HCT116 (cell line): ENCODE measurements around the gene ULBP1. TPM values are rescaled to one million over a fixed set of nuclear protein-coding genes. Genes with fewer than 3 reads are reported as not detected.
"Not testable (repeated sequence)": the region's sequence is repeated elsewhere in the genome, so short reads cannot be mapped to it uniquely, and the experiment has no call there.

ENCODE experiments used
- ATAC-seq: fragments of 200-7000 bp; cut with Tn5 transposase; 2 replicates; pipeline ENCODE4 v1.9.1; 2020; ENCODE audit warnings: mild to moderate bottlenecking, moderate library complexity
- BruUV-seq: library from RNA; stranded (reverse); fragments of 400-500 nt; replicated peaks from 2 replicates; lab custom pipeline; 2021; lab: Mats Ljungman, UMichigan
- CTCF ChIA-PET: fragments of 300-600 bp; sonication (Branson Sonifier 250); formaldehyde crosslinking; loops from one replicate; lab custom pipeline; 2021; ENCODE audit warnings: antibody characterized with exemption; lab: Charles Lee
- POLR2A ChIA-PET: fragments of 300-600, 350-600 bp; sonication (Branson Sonifier 250); formaldehyde crosslinking; loops from one replicate; lab custom pipeline; 2021; ENCODE audit warnings: antibody characterized with exemption; lab: Charles Lee
- RAD21 ChIA-PET, 2 experiments: fragments of 300-600 bp; sonication (Branson Sonifier 250); formaldehyde crosslinking; loops; one replicate each; lab custom pipeline; 2023; ENCODE audit warnings: low total read pairs in 2 of 2; ENCODE audit not compliant: uncharacterized antibody in 2 of 2, unreplicated experiment in 2 of 2, low non-redundant PET in 1 of 2; lab: Charles Lee
- DNase-seq: peaks from one replicate; pipeline ENCODE4 v3.0.0-alpha.2; 2010; ENCODE audit warnings: low read depth, low spot score
- H2AFZ ChIP-seq: fragments of 200-600 bp; shearing (Covaris generic), sonication (generic); 2 replicates; pipeline ENCODE4 v1.6.1; 2017; ENCODE audit warnings: low read depth, mixed run types, mixed read lengths, antibody characterized with exemption, low read length; ENCODE audit not compliant: poor library complexity, severe bottlenecking
- H3K27ac ChIP-seq: 2 replicates; pipeline ENCODE4 v1.5.1; 2012; ENCODE audit warnings: low read depth, low read length
- H3K27me3 ChIP-seq: fragments of 200-600 bp; sonication (generic); 2 replicates; pipeline ENCODE4 v1.6.1; 2016; ENCODE audit warnings: mixed run types, low read length, mixed read lengths; ENCODE audit not compliant: insufficient read depth
- H3K36me3 ChIP-seq, 2 experiments: fragments of 200-500 bp in 1 of 2; fragments of 200-600 bp in 1 of 2; sonication (Bioruptor generic) in 1 of 2; sonication (generic) in 1 of 2; 2 replicates each; pipeline versions ENCODE4 v1.5.1 to v1.6.1; 2014 to 2016; ENCODE audit warnings: low read length in 2 of 2, inconsistent platforms in 1 of 2, mixed read lengths in 1 of 2, mixed run types in 1 of 2; ENCODE audit not compliant: insufficient read depth in 2 of 2, control insufficient read depth in 1 of 2
- H3K4me1 ChIP-seq, 2 experiments: fragments of 200-600 bp in 1 of 2; sonication (generic) in 1 of 2; 2 replicates each; pipeline versions ENCODE4 v1.5.1 to v1.6.1; 2012 to 2017; ENCODE audit warnings: low read length in 2 of 2, inconsistent platforms in 1 of 2, mild to moderate bottlenecking in 1 of 2, mixed read lengths in 1 of 2, mixed run types in 1 of 2, moderate library complexity in 1 of 2; ENCODE audit not compliant: insufficient read depth in 2 of 2, control insufficient read depth in 1 of 2
- H3K4me2 ChIP-seq: fragments of 200-600 bp; sonication (generic); 2 replicates; pipeline ENCODE4 v1.6.1; 2017; ENCODE audit warnings: mixed run types, low read length, mixed read lengths
- H3K4me3 ChIP-seq, 2 experiments: fragments of 200-600 bp in 1 of 2; sonication (generic) in 1 of 2; replicated peaks in 1 of 2; 2 replicates each; pipeline ENCODE4 v1.5.1; 2011 to 2016; ENCODE audit warnings: low read length in 2 of 2, control low read depth in 1 of 2, low read depth in 1 of 2, mild to moderate bottlenecking in 1 of 2, mixed read lengths in 1 of 2, mixed run types in 1 of 2
- H3K79me2 ChIP-seq: fragments of 200-600 bp; sonication (generic); 2 replicates; pipeline ENCODE4 v1.6.1; 2017; ENCODE audit warnings: mild to moderate bottlenecking, mixed run types, low read length, moderate library complexity, mixed read lengths; ENCODE audit not compliant: insufficient read depth
- H3K9ac ChIP-seq: fragments of 200-600 bp; sonication (generic); 2 replicates; pipeline ENCODE4 v1.6.1; 2016; ENCODE audit warnings: low read length, mixed read lengths
- H3K9me2 ChIP-seq: fragments of 200-600 bp; sonication (generic), shearing (Covaris generic); 2 replicates; pipeline ENCODE4 v1.6.1; 2017; ENCODE audit warnings: mixed run types, mild to moderate bottlenecking, moderate library complexity; ENCODE audit not compliant: insufficient read depth
- H3K9me3 ChIP-seq, 2 experiments: fragments of 200-500 bp in 1 of 2; fragments of 200-600 bp in 1 of 2; sonication (Bioruptor generic) in 1 of 2; sonication (generic) in 1 of 2; 2 replicates each; pipeline ENCODE4 v1.6.1; 2014 to 2017; ENCODE audit warnings: low read length in 2 of 2, mixed read lengths in 2 of 2, inconsistent platforms in 1 of 2, low read depth in 1 of 2, mild to moderate bottlenecking in 1 of 2, mixed run types in 1 of 2, moderate library complexity in 1 of 2; ENCODE audit not compliant: control insufficient read depth in 1 of 2, insufficient read depth in 1 of 2
- H4K20me1 ChIP-seq: fragments of 200-600 bp; sonication (generic), shearing (Covaris generic); 2 replicates; pipeline ENCODE4 v1.6.1; 2017; ENCODE audit warnings: mixed run types, mild to moderate bottlenecking, moderate library complexity; ENCODE audit not compliant: insufficient read depth
- CEBPB ChIP-seq: IDR thresholded peaks from 2 replicates; pipeline ENCODE4 v1.6.1; 2012; ENCODE audit warnings: low read depth
- ELF1 ChIP-seq: IDR thresholded peaks from 2 replicates; pipeline ENCODE4 v1.6.1; 2012; ENCODE audit warnings: low read depth, borderline replicate concordance
- POLR2A ChIP-seq: IDR thresholded peaks from 2 replicates; pipeline ENCODE4 v1.7.0; 2011; ENCODE audit warnings: borderline replicate concordance; ENCODE audit not compliant: insufficient read depth, insufficient read length; ENCODE audit errors: extremely low read depth
- TCF7L2 ChIP-seq: IDR thresholded peaks from 2 replicates; pipeline ENCODE4 v1.7.0; 2011; ENCODE audit warnings: borderline replicate concordance, inconsistent platforms; ENCODE audit not compliant: insufficient read depth, insufficient read length; ENCODE audit errors: extremely low read depth
- YY1 ChIP-seq: IDR thresholded peaks from 2 replicates; pipeline ENCODE4 v1.6.1; 2011; ENCODE audit warnings: low read length, low read depth, moderate library complexity, mild to moderate bottlenecking; ENCODE audit not compliant: insufficient replicate concordance; ENCODE audit errors: extremely low read depth
- intact Hi-C: fragments of 100-400 bp; cut with micrococcal nuclease; formaldehyde crosslinking; loops from 2 replicates; pipeline ENCODE4 v1.10.0; 2022
- total RNA-seq: library from RNA; stranded (reverse); gene quantifications from one replicate; pipeline ENCODE4 v1.2.1, GENCODE V29; 2021; ENCODE audit not compliant: unreplicated experiment

Gene ULBP1
- total RNA-seq, 1 experiment from 2014 or later: 12.4 TPM

DNA sequence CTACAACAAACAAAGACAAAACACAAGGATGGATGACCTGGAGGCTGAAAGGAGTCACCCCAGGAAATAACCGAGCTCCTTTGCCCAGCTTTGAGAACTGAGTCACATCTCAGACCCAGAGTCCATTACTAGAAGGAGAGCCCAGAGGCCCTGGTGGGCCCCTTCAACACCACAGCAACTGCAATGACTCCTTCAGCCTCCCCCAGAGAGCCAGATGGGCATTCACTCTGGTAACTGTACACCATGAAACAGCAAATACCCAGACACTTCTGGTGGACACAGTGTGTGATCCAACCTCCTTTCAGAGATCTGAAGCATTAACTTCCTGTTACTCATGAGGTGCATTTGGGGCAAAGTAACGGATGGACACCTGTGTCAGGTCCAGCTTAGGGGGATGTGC is 39.0 kb downstream of the ULBP1 start (continued):
- no peak for TF ChIP-seq YY1

DNA sequence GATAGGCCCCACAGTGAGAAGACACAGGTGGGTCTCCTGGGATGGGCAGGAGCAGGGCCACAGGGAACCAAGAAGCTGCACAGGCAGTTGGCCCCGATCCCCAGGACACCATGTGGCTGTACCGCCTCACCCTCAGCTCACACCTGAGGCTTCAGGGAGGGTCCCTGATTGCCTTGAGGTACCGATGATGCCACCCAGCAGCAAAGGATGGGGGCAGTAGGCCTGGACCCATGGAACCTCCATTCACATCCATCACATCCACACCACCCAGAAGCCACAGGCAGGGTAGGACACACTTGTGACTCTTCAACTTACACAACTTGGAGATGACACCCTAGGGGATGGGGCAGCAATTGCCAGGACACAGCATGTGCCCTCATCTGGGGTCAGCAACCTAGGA is 39.9 kb downstream of the ULBP1 start:
- POLR2A ChIA-PET, DNase-seq: not testable (repeated sequence)

DNA sequence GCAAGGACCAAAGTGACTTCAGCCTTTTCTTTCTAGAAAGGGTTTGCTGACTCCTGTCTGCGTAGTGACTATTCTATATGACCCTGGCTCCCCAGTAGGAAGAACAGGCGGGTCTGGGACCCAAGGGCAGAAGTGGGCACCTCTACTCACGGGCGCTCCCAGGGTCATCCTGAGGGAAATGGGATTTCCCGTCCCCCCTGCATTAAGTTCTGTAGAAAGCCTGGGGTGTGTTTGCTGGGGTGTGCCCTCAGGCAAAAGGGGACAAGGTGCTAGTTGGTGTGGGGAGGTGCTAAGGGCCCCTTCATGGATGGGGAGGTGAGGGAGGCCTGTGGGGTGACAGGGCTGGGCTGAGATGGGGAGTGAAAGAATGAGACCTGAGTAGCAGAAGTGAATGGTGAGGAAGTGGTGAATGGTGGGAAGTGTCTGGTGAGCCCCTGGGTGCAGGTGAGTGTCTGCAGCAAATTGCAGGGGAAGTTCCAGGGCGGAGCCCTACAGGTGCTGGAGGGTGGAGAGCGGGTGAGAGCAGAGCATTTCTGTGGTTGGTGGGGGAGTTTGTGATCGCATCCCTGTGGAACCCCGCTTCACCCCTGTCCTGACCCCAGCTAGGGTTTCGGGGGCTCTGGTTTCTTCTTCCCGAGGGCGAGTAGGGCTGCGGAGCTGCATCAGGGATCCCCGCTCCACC is 40.5 kb downstream of the ULBP1 start:
- H4K20me1 ChIP-seq: no peaks in the 10 kb centered on the region
- H3K4me3 ChIP-seq: peak overlapping the region; percentile 81 to 91
- no peaks in the 10 kb centered on the region for H3K9me2 ChIP-seq
- ChIA-PET RAD21 (no interaction called here), POLR2A (no interaction called here), CTCF (no interaction called here)
- peak overlapping the region; percentile 95 for H3K4me2 ChIP-seq
- H3K9me3 ChIP-seq: no peaks in the 10 kb centered on the region
- ATAC-seq: peak; percentile 26
- intact Hi-C loops: loop anchor here (10.0 kb wide), 1 partner anchor 811 kb away; no protein-coding TSS in a partner anchor
- peak overlapping the region; percentile 57 for H3K27ac ChIP-seq
- H3K27me3 ChIP-seq: no peaks in the 10 kb centered on the region
- TF ChIP-seq CEBPB (no peak), YY1 (no peak), TCF7L2 (no peak), ELF1 (no peak), POLR2A (no peak)
- peaks cover 18 to 33% of the 10 kb centered on the region in 2 experiments for H3K4me1 ChIP-seq
- peak overlapping the region; percentile 71 for H3K9ac ChIP-seq
- H3K79me2 ChIP-seq: no peaks in the 10 kb centered on the region
- no peak for DNase-seq
- no peak overlapping the region for H2AFZ ChIP-seq
- no TSS peak for BruUV-seq
- no peaks in the 10 kb centered on the region for H3K36me3 ChIP-seq

More for the DNA sequence above, 39.9 kb downstream of the ULBP1 start:
- CTCF ChIA-PET, BruUV-seq, H3K9me3 ChIP-seq, H3K27me3 ChIP-seq, RAD21 ChIA-PET, ATAC-seq, H3K9ac ChIP-seq, H3K9me2 ChIP-seq, H3K4me2 ChIP-seq, H3K36me3 ChIP-seq, H4K20me1 ChIP-seq, H3K79me2 ChIP-seq, H2AFZ ChIP-seq, H3K27ac ChIP-seq, H3K4me3 ChIP-seq: not testable (repeated sequence)
- H3K4me1 ChIP-seq: peaks cover 15 to 28% of the 10 kb centered on the region in 2 experiments
- intact Hi-C loops: loop anchor here (10.0 kb wide), 1 partner anchor 811 kb away; no protein-coding TSS in a partner anchor
